Measurements from ENCODE around the gene CNOT3. TPM values are rescaled to one million over a fixed set of nuclear protein-coding genes. Genes with fewer than 3 reads are reported as not detected.

CNOT3 gene
- total and polyA plus RNA-seq, 9 of the 15 experiments (the other 6 are each of a cell fraction or from before 2014, with no cell fraction given): 0.27 to 60.4 (median 9.9) TPM

DNA sequence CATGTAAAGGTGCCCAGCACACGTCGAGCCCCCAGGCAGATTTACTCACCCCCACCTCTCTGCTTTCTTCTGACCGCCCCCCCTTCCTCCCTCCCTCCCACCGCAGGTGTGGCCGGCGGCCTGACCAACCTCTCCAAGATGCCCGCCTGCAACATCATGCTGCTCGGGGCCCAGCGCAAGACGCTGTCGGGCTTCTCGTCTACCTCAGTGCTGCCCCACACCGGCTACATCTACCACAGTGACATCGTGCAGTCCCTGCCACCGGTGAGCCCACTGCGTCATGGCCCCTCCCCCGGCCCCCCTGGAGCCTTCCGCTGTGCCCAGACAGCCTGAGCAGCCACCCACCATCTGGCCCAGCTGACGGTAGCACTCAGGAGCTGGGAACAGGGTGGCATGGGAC, 13.2 kb upstream of the CNOT3 start:
- ATAC-seq (no peak), FAIRE-seq (no peak), DNase-seq (ENCODE audit: extremely low read depth in 1 of 4, low spot score in 3 of 4) (no peak)
- H3K4me2 ChIP-seq (ENCODE audit: insufficient read depth, low read length): no peak overlapping the region
- CTCF ChIA-PET (ENCODE audit: low intra/inter-chr PET ratio): no interaction called here
- no peaks in the 10 kb centered on the region for H4K20me1 ChIP-seq (replicated peaks; ENCODE audit: control insufficient read depth, insufficient read depth, low read length)
- H3K79me2 ChIP-seq (ENCODE audit: control insufficient read depth, insufficient read depth, low read length): no peaks in the 10 kb centered on the region
- H3K27ac ChIP-seq (ENCODE audit: extremely low read depth, low read depth, low read length): no peak overlapping the region
- H3K9ac ChIP-seq (ENCODE audit: insufficient read depth in 1 of 2, low read depth in 2 of 2, low read length in 2 of 2): peak overlapping the region in 1 of 2 experiments; percentile 35; a peak in 1 of 4 replicates
- 96% methylated on average over 9 of the region's 19 CpGs for WGBS (ENCODE audit: insufficient coverage, low coverage, missing lambda C conversion rate)
- BruUV-seq (replicated peaks): no TSS peak
- intact Hi-C loops (cut with micrococcal nuclease): no loop called here
- POLR2A ChIA-PET: interaction anchor here (1.9 to 2.0 kb wide), 2 partner anchors 9 to 12 kb away, joined by 9 to 13 read pairs; partner anchors contain the start of genes PRPF31 and TFPT
- H3K4me3 ChIP-seq: no peak overlapping the region
- H3K4me1 ChIP-seq (replicated peaks in 1 of 2; ENCODE audit: control insufficient read depth in 2 of 2, insufficient read depth in 2 of 2, low read length in 2 of 2): no peaks in the 10 kb centered on the region; a peak in 1 of 5 replicates
- no peaks in the 10 kb centered on the region for H3K27me3 ChIP-seq (ENCODE audit: control insufficient read depth in 2 of 2, insufficient read depth in 2 of 2, low read length in 2 of 2)
- no peak overlapping the region for H2AFZ ChIP-seq (ENCODE audit: low read depth, low read length)
- TF ChIP-seq, protein P1, sequence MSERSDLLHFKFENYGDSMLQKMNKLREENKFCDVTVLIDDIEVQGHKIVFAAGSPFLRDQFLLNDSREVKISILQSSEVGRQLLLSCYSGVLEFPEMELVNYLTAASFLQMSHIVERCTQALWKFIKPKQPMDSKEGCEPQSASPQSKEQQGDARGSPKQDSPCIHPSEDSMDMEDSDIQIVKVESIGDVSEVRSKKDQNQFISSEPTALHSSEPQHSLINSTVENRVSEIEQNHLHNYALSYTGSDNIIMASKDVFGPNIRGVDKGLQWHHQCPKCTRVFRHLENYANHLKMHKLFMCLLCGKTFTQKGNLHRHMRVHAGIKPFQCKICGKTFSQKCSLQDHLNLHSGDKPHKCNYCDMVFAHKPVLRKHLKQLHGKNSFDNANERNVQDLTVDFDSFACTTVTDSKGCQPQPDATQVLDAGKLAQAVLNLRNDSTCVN (CRISPR knock-in tag; IDR thresholded peaks at IDR 0.05): no peak
- 0 out of 2 replicates have a peak, but pooled peaks have one; percentile 9 for TF ChIP-seq RBFOX2 (IDR thresholded peaks at IDR 0.05; ENCODE audit: low read depth, low read length)
- H3K9me3 ChIP-seq (replicated peaks; ENCODE audit: control insufficient read depth, insufficient read depth, low read depth, low read length): no peaks in the 10 kb centered on the region
- in situ Hi-C loops (cut with MboI): no loop called here
- peaks cover 87% of the 10 kb centered on the region; the same call in 2 of the 3 replicates for H3K36me3 ChIP-seq (ENCODE audit: control insufficient read depth, insufficient read depth, low read length)
- no peaks in the 10 kb centered on the region for H3K9me1 ChIP-seq (ENCODE audit: control insufficient read depth, insufficient read depth, low read length)

DNA sequence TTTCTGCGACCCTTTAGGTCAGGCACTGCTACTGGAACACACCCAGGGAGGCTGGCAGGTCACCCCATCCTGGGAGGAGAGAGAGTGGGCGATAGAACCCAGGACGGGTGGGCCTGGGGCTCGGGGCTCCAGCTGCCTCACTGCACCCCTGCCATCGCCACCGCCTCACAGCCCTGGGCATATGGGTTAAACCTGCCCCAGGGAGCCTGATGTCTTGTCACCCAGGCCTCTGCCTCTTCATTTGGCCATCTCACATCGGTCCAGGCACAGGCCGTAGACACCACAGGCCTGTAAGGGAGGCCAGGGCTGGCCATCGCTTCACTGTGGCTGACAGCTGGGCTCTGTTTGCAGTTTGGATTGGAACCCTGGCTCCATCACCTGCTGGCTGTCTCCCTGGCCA, 11.8 kb upstream of the CNOT3 start:
- no peak for FAIRE-seq
- Histone ChIP-seq H3K9me3 (replicated peaks; ENCODE audit: control insufficient read depth, insufficient read depth, low read depth, low read length) (no peaks in the 10 kb centered on the region), H3K9me1 (ENCODE audit: control insufficient read depth, insufficient read depth, low read length) (no peaks in the 10 kb centered on the region), H3K36me3 (ENCODE audit: control insufficient read depth, insufficient read depth, low read length) (peaks cover 84% of the 10 kb centered on the region; the same call in 2 of the 3 replicates), H3K4me2 (ENCODE audit: insufficient read depth, low read length) (no peak overlapping the region), H3K4me1 (replicated peaks in 1 of 2; ENCODE audit: control insufficient read depth in 2 of 2, insufficient read depth in 2 of 2, low read length in 2 of 2) (no peaks in the 10 kb centered on the region; a peak in 1 of 5 replicates), H3K9ac (ENCODE audit: insufficient read depth in 1 of 2, low read depth in 2 of 2, low read length in 2 of 2) (no peak overlapping the region; a peak in 1 of 4 replicates), H3K27ac (ENCODE audit: extremely low read depth, low read depth, low read length) (no peak overlapping the region), H3K27me3 (ENCODE audit: control insufficient read depth in 2 of 2, insufficient read depth in 2 of 2, low read length in 2 of 2) (no peaks in the 10 kb centered on the region), H3K4me3 (no peak overlapping the region), H2AFZ (ENCODE audit: low read depth, low read length) (no peak overlapping the region), H3K79me2 (ENCODE audit: control insufficient read depth, insufficient read depth, low read length) (no peaks in the 10 kb centered on the region), H4K20me1 (replicated peaks; ENCODE audit: control insufficient read depth, insufficient read depth, low read length) (no peaks in the 10 kb centered on the region)
- ChIA-PET CTCF (ENCODE audit: low intra/inter-chr PET ratio) (no interaction called here), POLR2A (interaction anchor here (1.9 kb wide), 1 partner anchor 11 kb away, joined by 9 read pairs; no protein-coding TSS in a partner anchor)
- no peak for ATAC-seq
- 84% methylated on average over 4 of the region's 9 CpGs for WGBS (ENCODE audit: insufficient coverage, low coverage, missing lambda C conversion rate)
- no peak for DNase-seq (ENCODE audit: extremely low read depth in 1 of 4, low spot score in 3 of 4)
- intact Hi-C loops (cut with micrococcal nuclease): no loop called here
- in situ Hi-C loops (cut with MboI): no loop called here
- no TSS peak for BruUV-seq (replicated peaks)
- TF ChIP-seq FOS (IDR thresholded peaks at IDR 0.05; ENCODE audit: extremely low read depth, insufficient read length) (no peak), L3MBTL2 (IDR thresholded peaks at IDR 0.05) (no peak), CHD1 (IDR thresholded peaks at IDR 0.05; ENCODE audit: low read length) (no peak), EGR1 (conservative IDR thresholded peaks at IDR 0.05) (no peak), PRMT5 (CRISPR knock-in tag; IDR thresholded peaks at IDR 0.05) (no peak), POLR2G (IDR thresholded peaks at IDR 0.05; ENCODE audit: low read depth, low read length) (peak; percentile 11)
- TF ChIP-seq, protein P2, sequence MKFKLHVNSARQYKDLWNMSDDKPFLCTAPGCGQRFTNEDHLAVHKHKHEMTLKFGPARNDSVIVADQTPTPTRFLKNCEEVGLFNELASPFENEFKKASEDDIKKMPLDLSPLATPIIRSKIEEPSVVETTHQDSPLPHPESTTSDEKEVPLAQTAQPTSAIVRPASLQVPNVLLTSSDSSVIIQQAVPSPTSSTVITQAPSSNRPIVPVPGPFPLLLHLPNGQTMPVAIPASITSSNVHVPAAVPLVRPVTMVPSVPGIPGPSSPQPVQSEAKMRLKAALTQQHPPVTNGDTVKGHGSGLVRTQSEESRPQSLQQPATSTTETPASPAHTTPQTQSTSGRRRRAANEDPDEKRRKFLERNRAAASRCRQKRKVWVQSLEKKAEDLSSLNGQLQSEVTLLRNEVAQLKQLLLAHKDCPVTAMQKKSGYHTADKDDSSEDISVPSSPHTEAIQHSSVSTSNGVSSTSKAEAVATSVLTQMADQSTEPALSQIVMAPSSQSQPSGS (CRISPR knock-in tag; IDR thresholded peaks at IDR 0.05): no peak

Data from K562 (cell line).